ENCODE data around the gene MMP25. TPM values are rescaled to one million over a fixed set of nuclear protein-coding genes. Genes with fewer than 3 reads are reported as not detected.

Gene MMP25
- total and polyA plus RNA-seq, 9 of the 15 experiments (the other 6 are each of a cell fraction or from before 2014, with no cell fraction given) = 0.03 to 0.04 TPM; not detected in 7

GRCh38 chr16:3023669-3024478 is 22.5 kb upstream of the MMP25 start, which contains the start of the genes HCFC1R1 and THOC6 (continued):
- TF ChIP-seq MCM2 (IDR thresholded peaks at IDR 0.05; ENCODE audit: low read depth) (no peak), HEY1 (CRISPR knock-in tag; IDR thresholded peaks at IDR 0.05; ENCODE audit: borderline replicate concordance) (no peak), ZNF124 (CRISPR knock-in tag; IDR thresholded peaks at IDR 0.05) (no peak), NBN (IDR thresholded peaks at IDR 0.05; ENCODE audit: low read depth) (no peak), TBL1XR1 (IDR thresholded peaks at IDR 0.05; ENCODE audit: low read length in 2 of 2) (peak; percentile 8 to 81; a peak in 2 of 4 replicates), KDM5B (IDR thresholded peaks at IDR 0.05; ENCODE audit: insufficient replicate concordance, low read depth, low read length) (peak; percentile 87), SRSF9 (IDR thresholded peaks at IDR 0.05; ENCODE audit: borderline replicate concordance, low read depth, low read length) (no peak), NRF1 (conservative IDR thresholded peaks at IDR 0.05 in 1 of 2, IDR thresholded peaks at IDR 0.05 in 1 of 2) (peak; percentile 90 to 92), ATF1 (CRISPR knock-in tag; IDR thresholded peaks at IDR 0.05) (peak; percentile 22; the same call in 1 of the 2 replicates), ATF1 (tag; IDR thresholded peaks at IDR 0.05) (peak; percentile 97), NR2F6 (CRISPR knock-in tag; IDR thresholded peaks at IDR 0.05) (no peak), ARID3B (CRISPR knock-in tag; IDR thresholded peaks at IDR 0.05; ENCODE audit: borderline replicate concordance) (no peak), PRMT5 (CRISPR knock-in tag; IDR thresholded peaks at IDR 0.05) (no peak), ZNF695 (CRISPR knock-in tag; IDR thresholded peaks at IDR 0.05) (no peak), FOXP4 (CRISPR knock-in tag; IDR thresholded peaks at IDR 0.05; ENCODE audit: borderline replicate concordance) (no peak), NCOA2 (IDR thresholded peaks at IDR 0.05; ENCODE audit: partially characterized antibody in 2 of 2) (no peak), PML (IDR thresholded peaks at IDR 0.05; ENCODE audit: low read length) (peak; percentile 71), SPI1 (IDR thresholded peaks at IDR 0.05; ENCODE audit: borderline replicate concordance, low read depth, low read length) (peak; percentile 64; the same call in 1 of the 2 replicates), ZNF165 (CRISPR knock-in tag; IDR thresholded peaks at IDR 0.05; ENCODE audit: borderline replicate concordance) (no peak), KHSRP (IDR thresholded peaks at IDR 0.05) (no peak), MTA2 (IDR thresholded peaks at IDR 0.05; ENCODE audit: low read depth) (no peak)
- TF ChIP-seq, protein P1, sequence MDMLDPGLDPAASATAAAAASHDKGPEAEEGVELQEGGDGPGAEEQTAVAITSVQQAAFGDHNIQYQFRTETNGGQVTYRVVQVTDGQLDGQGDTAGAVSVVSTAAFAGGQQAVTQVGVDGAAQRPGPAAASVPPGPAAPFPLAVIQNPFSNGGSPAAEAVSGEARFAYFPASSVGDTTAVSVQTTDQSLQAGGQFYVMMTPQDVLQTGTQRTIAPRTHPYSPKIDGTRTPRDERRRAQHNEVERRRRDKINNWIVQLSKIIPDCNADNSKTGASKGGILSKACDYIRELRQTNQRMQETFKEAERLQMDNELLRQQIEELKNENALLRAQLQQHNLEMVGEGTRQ (CRISPR knock-in tag; IDR thresholded peaks at IDR 0.05) = peak; percentile 95

All from K562 (cell line).